Lung (tissue), 12 donors: ENCODE results near the gene ERVMER34-1. TPM values are rescaled to one million over a fixed set of nuclear protein-coding genes. Genes with fewer than 3 reads are reported as not detected.

Experiments
- ATAC-seq: fragments of 200-7000 bp; cut with Tn5 transposase; one replicate; pipeline ENCODE4 v1.9.1; 2020; ENCODE audit warnings: moderate number of reproducible peaks; ENCODE audit not compliant: insufficient read depth, low FRiP score
- DNase-seq, 3 donors: peaks; one replicate each; pipeline ENCODE4 v3.0.0-alpha.2; 2013 to 2017
- H3K27ac ChIP-seq, 2 donors: one replicate each; pipeline ENCODE4 v1.5.1; 2013; ENCODE audit warnings: mild to moderate bottlenecking in 2 of 2, moderate library complexity in 2 of 2, control low read depth in 1 of 2, inconsistent platforms in 1 of 2, low read depth in 1 of 2, low read length in 1 of 2
- H3K27me3 ChIP-seq, 3 donors: one replicate each; pipeline ENCODE4 v1.5.1; 2013; ENCODE audit warnings: low read length in 2 of 3; ENCODE audit not compliant: control insufficient read depth in 3 of 3, insufficient read depth in 3 of 3
- H3K36me3 ChIP-seq, 4 donors: one replicate each; pipeline ENCODE4 v1.5.1; 2013; ENCODE audit warnings: low read length in 4 of 4, mild to moderate bottlenecking in 1 of 4, moderate library complexity in 1 of 4; ENCODE audit not compliant: control insufficient read depth in 4 of 4, insufficient read depth in 4 of 4
- H3K4me1 ChIP-seq, 5 donors: one replicate each; pipeline ENCODE4 v1.5.1; 2013; ENCODE audit warnings: low read length in 5 of 5, mild to moderate bottlenecking in 2 of 5, moderate library complexity in 1 of 5; ENCODE audit not compliant: control insufficient read depth in 5 of 5, insufficient read depth in 5 of 5
- H3K4me3 ChIP-seq: one replicate; pipeline ENCODE4 v1.5.1; 2013; ENCODE audit warnings: mild to moderate bottlenecking, control low read depth, moderate library complexity
- H3K9ac ChIP-seq, 2 donors: one replicate each; pipeline ENCODE4 v1.5.1; 2013; ENCODE audit warnings: low read length in 2 of 2, control low read depth in 1 of 2; ENCODE audit not compliant: insufficient read depth in 1 of 2
- H3K9me3 ChIP-seq, 4 donors: one replicate each; pipeline ENCODE4 v1.5.1; 2013; ENCODE audit warnings: low read length in 3 of 4, mild to moderate bottlenecking in 1 of 4, moderate library complexity in 1 of 4; ENCODE audit not compliant: control insufficient read depth in 4 of 4, insufficient read depth in 3 of 4
- CTCF ChIP-seq: IDR thresholded peaks from 2 replicates; pipeline ENCODE4 v1.5.1; 2012; ENCODE audit warnings: mild to moderate bottlenecking; ENCODE audit errors: control extremely low read depth, extremely low read depth
- WGBS, 2 donors: extraction: QIAGEN DNeasy Blood & Tissue Kit; methylation state at CpG; one replicate each; pipeline ENCODE4 v1.1.7; 2013; 5-methylcytosine and 5-hydroxymethylcytosine counted together
- polyA plus RNA-seq, 2 donors: library from polyadenylated mRNA; stranded (reverse); fragments of 200-250 nt; gene quantifications; one replicate each; pipeline ENCODE4 v1.2.1, GENCODE V29; 2013
- total RNA-seq, 2 donors: library from RNA; depleted of rRNA in 1 of 2; stranded (reverse); fragments of >200 nt in 1 of 2; gene quantifications; one replicate each; pipeline ENCODE4 v1.2.1, GENCODE V29; 2014 to 2021
- donor health status: control.
- donor health status: control.
- donor health status: Bipolar disorder and iron deficiency.
- donor health status: healthy.
- donor health status: DM: yes; HTN: yes; CAD: no.

The ERVMER34-1 gene
- total and polyA plus RNA-seq, 4 donors = 0.83 to 2.2 (median 0.91) TPM

DNA sequence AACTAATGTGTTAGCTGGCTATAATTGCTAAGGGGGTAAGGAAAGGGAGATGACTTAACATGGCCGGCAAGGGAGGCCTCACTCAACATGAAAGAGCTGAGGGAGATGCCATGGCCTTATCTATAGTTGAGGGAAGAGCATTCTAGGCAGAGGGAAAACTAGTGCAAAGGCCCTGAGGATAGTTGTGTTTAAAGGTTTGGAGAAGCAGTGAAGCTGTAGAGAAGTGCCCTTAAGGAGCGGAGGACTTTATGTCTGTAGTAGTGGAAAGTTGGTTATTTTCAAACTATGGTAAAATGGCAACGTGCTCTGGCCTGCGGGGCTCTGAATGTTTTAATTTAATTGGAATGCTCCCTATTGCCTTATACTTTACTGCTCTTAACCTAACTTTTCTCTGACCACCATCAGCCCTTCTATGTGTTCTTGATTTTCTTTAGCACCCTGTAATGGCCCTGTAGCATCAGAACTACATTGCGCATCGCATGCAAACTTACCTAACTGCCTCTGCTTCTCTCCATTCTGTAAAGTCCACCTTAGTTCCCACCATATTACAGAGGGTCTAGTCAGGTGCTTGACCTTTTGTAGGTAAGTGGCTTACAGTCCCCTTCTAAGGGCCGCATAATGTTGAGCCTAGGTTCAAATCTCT, 35.8 kb downstream of the ERVMER34-1 start:
- Histone ChIP-seq H3K27ac (no peak overlapping the region), H3K4me3 (no peak overlapping the region), H3K27me3 (no peaks in the 10 kb centered on the region), H3K9ac (peak overlapping the region in 1 of 2 donors; percentile 15), H3K9me3 (no peaks in the 10 kb centered on the region), H3K36me3 (peaks cover 6 to 10% (median 7%) of the 10 kb centered on the region in 4 donors), H3K4me1 (peaks cover 0 to 21% (median 15%) of the 10 kb centered on the region in 5 donors)
- DNase-seq (no peak), ATAC-seq (no peak)
- TF ChIP-seq CTCF = no peak
- 94 to 97% methylated on average over 7 of the region's 7 CpGs for WGBS, 2 donors

DNA sequence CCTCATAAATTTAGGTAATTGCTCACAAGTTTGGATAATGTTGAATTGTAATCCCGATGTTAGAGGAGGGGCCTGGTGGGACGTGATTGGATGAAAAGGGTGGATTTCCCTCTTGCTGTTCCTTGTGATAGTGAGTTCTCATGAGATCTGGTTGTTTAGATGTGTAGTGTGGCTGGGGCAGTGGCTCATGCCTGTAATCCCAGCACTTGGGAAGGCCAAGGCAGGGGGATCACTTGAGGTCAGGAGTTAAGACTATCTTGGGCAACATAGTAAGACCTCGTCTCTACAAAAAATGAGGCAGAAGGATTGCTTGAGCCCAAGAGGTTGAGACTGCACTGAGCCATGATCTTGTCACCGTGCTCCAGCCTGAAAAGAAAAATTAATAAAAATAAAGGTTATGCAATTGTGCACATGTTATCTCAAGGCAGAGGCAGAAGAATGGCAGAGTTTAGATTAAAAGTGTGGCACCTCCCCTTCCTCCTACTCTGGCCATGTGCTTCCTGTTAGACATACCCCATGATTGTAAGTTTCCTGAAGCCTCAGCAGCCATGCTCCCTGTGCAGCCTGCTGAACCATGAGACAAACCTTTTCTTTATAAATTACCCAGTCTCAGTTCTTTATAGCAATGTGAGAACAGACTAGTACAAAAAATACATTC, 36.5 kb downstream of the ERVMER34-1 start:
- Histone ChIP-seq H3K27ac (no peak overlapping the region), H3K4me3 (no peak overlapping the region), H3K27me3 (no peaks in the 10 kb centered on the region), H3K4me1 (peaks cover 0 to 21% (median 15%) of the 10 kb centered on the region in 5 donors), H3K9me3 (no peaks in the 10 kb centered on the region), H3K36me3 (peaks cover under 1 to 10% (median 7%) of the 10 kb centered on the region in 4 donors), H3K9ac (no peak overlapping the region)
- WGBS, 2 donors = 86 to 88% methylated on average over 4 of the region's 4 CpGs
- no peak for DNase-seq
- no peak for ATAC-seq
- TF ChIP-seq CTCF = no peak

DNA sequence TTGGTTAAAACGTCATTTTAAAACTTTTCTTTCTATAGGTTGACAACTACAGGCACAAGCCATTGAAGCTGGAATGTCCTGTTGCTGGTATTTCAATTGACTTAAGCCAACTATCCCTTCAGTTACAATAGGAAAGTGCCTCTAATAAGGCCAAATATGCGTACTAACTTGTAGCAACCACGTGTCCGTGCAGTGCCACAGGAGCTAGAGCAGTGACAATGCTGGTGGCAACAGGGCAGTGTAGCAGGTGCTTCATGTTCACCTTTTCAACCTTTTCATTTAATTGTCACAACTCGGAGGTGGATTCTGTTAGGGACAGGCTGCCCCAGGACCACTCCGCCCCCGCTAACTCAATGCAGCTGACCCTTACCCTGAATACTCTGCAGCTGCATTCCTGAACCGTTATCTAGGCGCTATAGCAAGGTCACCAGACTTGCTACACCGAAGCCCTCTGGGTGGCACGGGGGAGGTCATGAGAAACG, 37.7 kb downstream of the ERVMER34-1 start:
- DNase-seq (peak in 1 of 3 donors; percentile 22), ATAC-seq (no peak)
- Histone ChIP-seq H3K36me3 (peaks cover 0 to 10% (median 7%) of the 10 kb centered on the region in 4 donors), H3K4me3 (no peak overlapping the region), H3K27me3 (no peaks in the 10 kb centered on the region), H3K9me3 (no peaks in the 10 kb centered on the region), H3K27ac (peak overlapping the region; percentile 42 to 100), H3K9ac (peak overlapping the region; percentile 76 to 86), H3K4me1 (peaks cover 0 to 21% (median 15%) of the 10 kb centered on the region in 5 donors)
- WGBS, 2 donors = 69 to 80% methylated on average over 12 of the region's 12 CpGs
- no peak for TF ChIP-seq CTCF
